ENCODE results near the gene KCNRG.

The KCNRG gene

DNA sequence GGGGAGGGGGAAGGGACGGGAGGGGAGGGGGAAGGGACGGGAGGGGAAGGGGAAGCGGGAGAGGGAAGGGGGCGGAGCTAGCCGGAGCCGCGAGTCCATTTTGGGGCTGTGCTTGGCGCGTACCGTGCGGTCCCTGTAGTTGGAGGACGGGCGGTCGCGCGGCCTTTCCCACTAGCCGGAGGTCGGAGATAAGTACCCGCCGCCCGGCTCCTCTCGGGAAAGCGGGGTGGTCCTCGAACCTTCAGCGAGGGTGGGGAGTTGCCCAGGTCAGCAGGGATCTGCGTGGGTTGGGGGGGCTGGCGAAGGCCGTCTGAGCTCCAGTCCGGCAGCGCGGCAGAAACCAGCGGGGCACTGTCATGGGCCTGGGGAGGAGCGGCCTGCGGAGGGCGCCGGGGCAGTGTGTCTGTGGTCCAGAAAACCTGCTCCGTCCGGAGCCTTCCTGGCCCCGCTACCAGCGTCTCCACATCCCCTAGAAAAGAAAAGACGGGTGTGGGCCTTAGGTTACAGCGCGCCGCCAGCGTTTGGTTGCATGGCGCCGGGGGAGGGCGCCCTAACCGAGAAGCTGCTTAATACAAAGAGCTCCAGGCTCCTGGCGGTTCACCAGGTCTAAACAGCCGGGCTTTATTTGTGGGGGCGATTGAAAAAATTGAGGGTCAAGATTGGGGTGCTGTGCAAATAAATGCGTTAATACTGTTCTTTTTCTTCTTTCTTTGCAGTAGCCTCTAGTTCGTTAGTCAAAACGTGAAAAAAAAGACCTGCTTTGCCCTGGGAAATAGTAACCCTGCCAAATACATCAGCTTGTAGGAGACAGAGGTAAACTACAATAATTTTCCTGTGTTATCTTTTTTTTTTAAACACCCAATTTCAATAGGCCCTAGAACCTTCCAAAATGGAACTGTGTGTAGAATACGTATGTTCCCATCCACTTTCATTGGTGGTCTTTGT, 18.0 kb upstream of the KCNRG start, which contains the start of gene TRIM13:
TSS of gene TRIM13 (plus strand) at position 92 of the 945 bp plus-strand sequence. CDS start 14,899 bp downstream, outside the sequence.
- Mint-ChIP-seq H3K36me3 (peaks cover 21% of the 10 kb centered on the region), H3K27ac (peak within 1 kb of the TSS; percentile 96), H3K27me3 (no peaks in the 10 kb centered on the region), H3K4me1 (peaks cover 41% of the 10 kb centered on the region), H3K4me3 (peak within 1 kb of the TSS; percentile 91), H3K9me3 (no peaks in the 10 kb centered on the region)
- peak; percentile 87 for ATAC-seq

DNA sequence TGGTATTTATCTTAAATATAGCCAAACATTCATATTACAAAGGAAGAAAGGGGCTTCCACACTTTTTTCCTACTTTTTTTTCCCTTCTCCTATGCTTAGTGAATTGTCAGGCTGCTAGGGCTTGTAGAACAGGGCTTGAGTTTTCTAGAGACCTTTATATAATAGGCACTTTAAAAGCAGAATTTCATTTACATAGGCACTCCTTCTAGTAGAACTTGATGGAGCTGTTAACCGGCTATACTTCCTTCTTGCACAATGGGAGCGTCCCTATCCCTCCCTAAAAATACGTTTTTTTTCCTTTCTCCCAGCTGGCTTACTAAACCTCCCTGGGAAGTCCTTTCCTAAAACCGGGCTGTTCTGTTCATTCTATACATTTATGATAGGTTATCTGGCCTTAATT, 17.3 kb upstream of the KCNRG start:
- peak overlapping the region; percentile 96 for H3K27ac Mint-ChIP-seq
- peaks cover 21% of the 10 kb centered on the region for H3K36me3 Mint-ChIP-seq
- H3K4me3 Mint-ChIP-seq: peak overlapping the region; percentile 91
- no peaks in the 10 kb centered on the region for H3K27me3 Mint-ChIP-seq
- no peak for ATAC-seq
- H3K4me1 Mint-ChIP-seq: peaks cover 48% of the 10 kb centered on the region
- H3K9me3 Mint-ChIP-seq: no peaks in the 10 kb centered on the region

DNA sequence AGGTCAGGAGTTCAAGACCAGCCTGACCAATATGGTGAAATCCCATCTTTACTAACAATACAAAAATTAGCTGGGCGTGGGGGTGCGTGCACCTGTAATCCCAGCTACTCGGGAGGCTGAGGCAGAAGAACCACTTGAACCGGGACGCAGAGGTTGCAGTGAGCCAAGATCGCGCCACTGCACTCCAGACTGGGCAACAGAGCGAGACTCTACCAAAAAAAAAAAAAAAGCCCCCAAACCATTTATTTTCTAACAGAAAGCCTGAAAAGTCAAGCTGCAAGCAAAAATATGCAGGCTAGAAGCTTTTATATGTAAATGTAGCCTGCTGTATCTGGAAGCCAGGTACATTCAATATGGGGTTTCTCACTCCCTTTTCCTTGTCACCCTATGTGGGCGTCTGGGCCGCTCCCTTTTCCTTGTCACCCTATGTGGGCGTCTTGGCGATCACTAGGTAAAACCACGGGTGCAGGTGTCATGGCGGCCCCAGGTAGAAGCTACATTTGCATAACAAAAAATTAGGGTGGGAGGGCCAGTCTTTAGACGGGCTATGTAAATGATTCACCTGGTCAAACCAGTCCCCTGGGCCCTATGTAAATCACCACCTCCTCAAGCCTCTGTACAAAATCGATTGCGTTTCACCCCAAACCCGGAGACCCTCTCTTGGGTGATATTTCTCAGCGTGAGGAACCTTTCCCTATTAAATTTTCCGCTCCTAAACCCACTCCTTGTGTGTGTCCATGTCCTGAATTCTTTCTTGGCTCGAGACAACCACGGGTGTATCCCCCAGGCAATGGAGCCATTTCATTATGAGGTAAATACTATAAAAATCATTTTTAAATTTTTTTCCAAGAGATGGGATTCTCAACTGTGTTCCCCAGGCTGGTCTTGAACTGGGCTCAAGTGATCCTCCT, 16.3 kb upstream of the KCNRG start:
- H3K9me3 Mint-ChIP-seq: no peaks in the 10 kb centered on the region
- ATAC-seq: no peak
- H3K27ac Mint-ChIP-seq: peak overlapping the region; percentile 96
- H3K36me3 Mint-ChIP-seq: peaks cover 21% of the 10 kb centered on the region
- H3K27me3 Mint-ChIP-seq: no peaks in the 10 kb centered on the region
- peaks cover 48% of the 10 kb centered on the region for H3K4me1 Mint-ChIP-seq
- peak overlapping the region; percentile 91 for H3K4me3 Mint-ChIP-seq

DNA sequence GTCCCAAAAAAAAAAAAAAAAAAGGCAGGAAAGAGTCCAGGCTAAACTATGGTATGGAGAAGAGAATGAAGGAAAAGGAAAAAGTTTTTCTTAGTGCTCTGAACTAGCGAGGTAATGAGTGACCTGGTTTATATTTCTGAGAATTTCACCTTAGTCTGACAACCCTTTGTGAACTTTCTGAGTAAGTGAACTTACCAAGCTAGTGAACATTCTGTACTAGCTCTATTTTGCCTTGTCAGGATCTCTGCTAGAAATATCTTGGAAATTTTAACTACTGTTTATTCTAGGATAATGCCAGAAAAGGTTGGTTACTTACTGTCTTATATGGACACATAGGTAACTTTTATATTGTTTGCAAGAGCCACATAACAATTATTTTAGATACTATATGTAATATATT, 14.0 kb upstream of the KCNRG start:
- H3K4me1 Mint-ChIP-seq: peaks cover 50% of the 10 kb centered on the region
- peaks cover 42% of the 10 kb centered on the region for H3K36me3 Mint-ChIP-seq
- H3K27me3 Mint-ChIP-seq: no peaks in the 10 kb centered on the region
- no peak overlapping the region for H3K27ac Mint-ChIP-seq
- no peak overlapping the region for H3K4me3 Mint-ChIP-seq
- H3K9me3 Mint-ChIP-seq: no peaks in the 10 kb centered on the region
- ATAC-seq: no peak

DNA sequence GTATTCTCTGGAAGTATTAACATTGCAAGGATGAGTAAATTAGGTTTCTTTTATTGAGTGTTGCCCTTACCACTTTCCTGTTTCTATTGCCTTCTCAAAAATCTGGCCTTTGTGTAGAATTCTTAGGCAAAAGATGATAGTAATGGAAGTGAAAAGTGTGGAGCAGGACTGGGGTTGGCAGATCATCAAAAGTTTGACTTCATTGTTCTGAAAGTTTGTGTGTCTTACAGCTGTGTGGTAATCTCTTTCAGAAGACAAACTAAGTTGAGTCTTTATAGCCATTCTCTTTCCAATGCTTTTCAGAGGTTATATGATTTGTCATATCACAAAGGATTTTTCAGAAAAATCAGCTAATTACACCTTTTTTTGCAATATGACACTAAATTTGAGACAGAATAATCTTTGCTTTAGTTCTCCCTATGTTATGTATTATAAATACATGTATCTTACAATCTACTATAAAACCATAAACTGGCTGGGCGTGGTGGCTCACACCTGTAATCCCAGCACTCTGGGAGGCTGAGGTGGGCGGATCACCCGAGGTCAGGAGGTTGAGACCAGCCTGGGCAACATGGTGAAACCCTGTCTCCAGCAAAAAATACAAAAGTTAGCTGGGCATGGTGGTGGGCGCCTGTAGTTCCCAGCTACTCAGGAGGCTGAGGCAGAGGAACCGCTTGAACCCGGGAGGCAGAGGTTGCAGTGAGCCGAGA, 8.7 kb upstream of the KCNRG start:
- Mint-ChIP-seq H3K27me3 (no peaks in the 10 kb centered on the region), H3K4me1 (peaks cover 29% of the 10 kb centered on the region), H3K27ac (peak overlapping the region; percentile 66), H3K9me3 (no peaks in the 10 kb centered on the region), H3K36me3 (peaks cover 45% of the 10 kb centered on the region), H3K4me3 (no peak overlapping the region)
- no peak for ATAC-seq

DNA sequence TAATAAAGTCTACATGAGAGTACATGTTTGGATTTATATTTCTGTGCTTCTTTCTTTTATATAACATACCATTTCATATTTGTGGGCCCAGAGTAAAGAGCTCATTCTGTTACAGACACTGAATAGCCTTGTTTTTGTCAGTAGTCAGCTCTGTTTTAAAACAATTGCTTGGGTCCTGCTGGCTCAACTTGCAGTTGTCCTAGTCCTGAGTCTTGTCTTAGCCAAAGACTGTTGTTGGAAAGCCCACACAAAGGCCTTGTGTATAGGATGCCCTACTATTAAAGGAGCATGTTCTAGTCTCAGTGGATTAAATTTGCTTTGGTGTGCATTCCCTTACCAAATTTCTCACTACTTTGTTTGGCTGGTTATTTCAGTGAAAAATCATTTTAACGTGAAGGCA, 3.8 kb upstream of the KCNRG start:
- Mint-ChIP-seq H3K36me3 (peaks cover 62% of the 10 kb centered on the region), H3K27me3 (no peaks in the 10 kb centered on the region), H3K27ac (peak overlapping the region; percentile 19), H3K4me3 (no peak overlapping the region), H3K4me1 (peaks cover 36% of the 10 kb centered on the region), H3K9me3 (no peaks in the 10 kb centered on the region)
- no peak for ATAC-seq

DNA sequence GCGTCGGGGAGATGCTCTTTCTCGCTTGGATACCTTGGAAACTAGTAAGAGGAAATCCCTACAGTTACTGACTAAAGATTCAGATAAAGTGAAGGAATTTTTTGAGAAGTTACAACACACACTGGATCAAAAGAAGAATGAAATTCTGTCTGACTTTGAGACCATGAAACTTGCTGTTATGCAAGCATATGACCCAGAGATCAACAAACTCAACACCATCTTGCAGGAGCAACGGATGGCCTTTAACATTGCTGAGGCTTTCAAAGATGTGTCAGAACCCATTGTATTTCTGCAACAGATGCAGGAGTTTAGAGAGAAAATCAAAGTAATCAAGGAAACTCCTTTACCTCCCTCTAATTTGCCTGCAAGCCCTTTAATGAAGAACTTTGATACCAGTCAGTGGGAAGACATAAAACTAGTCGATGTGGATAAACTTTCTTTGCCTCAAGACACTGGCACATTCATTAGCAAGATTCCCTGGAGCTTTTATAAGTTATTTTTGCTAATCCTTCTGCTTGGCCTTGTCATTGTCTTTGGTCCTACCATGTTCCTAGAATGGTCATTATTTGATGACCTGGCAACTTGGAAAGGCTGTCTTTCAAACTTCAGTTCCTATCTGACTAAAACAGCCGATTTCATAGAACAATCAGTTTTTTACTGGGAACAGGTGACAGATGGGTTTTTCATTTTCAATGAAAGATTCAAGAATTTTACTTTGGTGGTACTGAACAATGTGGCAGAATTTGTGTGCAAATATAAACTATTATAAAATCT, 2.7 kb upstream of the KCNRG start:
- ATAC-seq: no peak
- Mint-ChIP-seq H3K36me3 (peaks cover 60% of the 10 kb centered on the region), H3K27ac (peak overlapping the region; percentile 40), H3K4me3 (no peak overlapping the region), H3K9me3 (no peaks in the 10 kb centered on the region), H3K4me1 (peaks cover 36% of the 10 kb centered on the region), H3K27me3 (no peaks in the 10 kb centered on the region)

DNA sequence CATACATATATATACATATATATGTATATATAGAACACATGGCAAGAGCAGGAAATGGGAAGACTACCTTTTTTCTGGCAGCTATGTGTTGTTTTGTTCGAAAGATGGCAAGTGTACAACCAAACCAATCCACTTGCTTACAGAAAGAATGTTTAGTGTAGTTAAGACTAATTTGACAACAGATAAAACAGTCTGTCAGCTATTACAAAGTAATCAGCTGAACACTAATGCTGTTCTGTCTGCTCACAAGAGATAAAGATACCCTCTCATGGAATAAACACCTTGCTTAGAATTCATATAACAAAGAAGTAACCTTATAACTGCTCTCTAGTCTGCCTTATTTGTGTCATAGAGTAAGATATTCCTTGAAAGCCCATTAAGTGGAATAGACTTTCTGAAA, 858 bp upstream of the KCNRG start:
- Mint-ChIP-seq H3K9me3 (no peaks in the 10 kb centered on the region), H3K27me3 (no peaks in the 10 kb centered on the region), H3K4me1 (peaks cover 44% of the 10 kb centered on the region), H3K27ac (no peak overlapping the region), H3K4me3 (no peak overlapping the region), H3K36me3 (peaks cover 70% of the 10 kb centered on the region)
- no peak for ATAC-seq

DNA sequence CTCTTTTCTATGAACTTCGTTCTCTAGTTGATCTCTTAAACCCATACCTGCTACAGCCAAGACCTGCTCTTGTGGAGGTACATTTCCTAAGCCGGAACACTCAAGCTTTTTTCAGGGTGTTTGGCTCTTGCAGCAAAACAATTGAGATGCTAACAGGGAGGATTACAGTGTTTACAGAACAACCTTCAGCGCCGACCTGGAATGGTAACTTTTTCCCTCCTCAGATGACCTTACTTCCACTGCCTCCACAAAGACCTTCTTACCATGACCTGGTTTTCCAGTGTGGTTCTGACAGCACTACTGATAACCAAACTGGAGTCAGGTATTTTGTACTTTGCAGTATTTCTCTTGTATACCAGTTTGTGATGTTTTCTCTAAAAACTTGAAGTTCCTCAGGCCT, 506 bp downstream of the KCNRG start:
- H3K27ac Mint-ChIP-seq: peak overlapping the region; percentile 24
- H3K36me3 Mint-ChIP-seq: peaks cover 66% of the 10 kb centered on the region
- no peak overlapping the region for H3K4me3 Mint-ChIP-seq
- H3K27me3 Mint-ChIP-seq: no peaks in the 10 kb centered on the region
- peaks cover 37% of the 10 kb centered on the region for H3K4me1 Mint-ChIP-seq
- no peaks in the 10 kb centered on the region for H3K9me3 Mint-ChIP-seq
- ATAC-seq: no peak

DNA sequence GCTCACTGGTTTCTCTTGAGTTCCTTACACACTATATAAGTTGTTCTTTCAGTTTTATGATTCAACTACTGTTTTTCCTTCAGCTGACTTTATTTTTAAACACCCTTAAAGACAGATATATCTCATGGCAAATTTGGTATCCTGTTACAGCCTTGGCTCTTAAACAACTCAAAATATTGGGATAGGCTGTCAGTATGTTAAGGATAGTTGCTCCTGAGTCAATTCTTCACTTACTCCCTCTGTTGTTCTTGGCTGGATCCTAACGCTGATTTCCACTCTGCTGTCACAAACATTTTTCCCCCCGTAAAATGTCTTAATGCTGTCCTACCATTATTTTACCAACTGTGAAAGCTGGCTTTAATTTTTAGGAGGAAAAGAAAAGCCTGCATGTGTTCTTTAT, 1.2 kb downstream of the KCNRG start:
- Mint-ChIP-seq H3K9me3 (no peaks in the 10 kb centered on the region), H3K36me3 (peaks cover 64% of the 10 kb centered on the region), H3K27me3 (no peaks in the 10 kb centered on the region), H3K27ac (peak overlapping the region; percentile 24), H3K4me3 (no peak overlapping the region), H3K4me1 (peaks cover 37% of the 10 kb centered on the region)
- no peak for ATAC-seq

DNA sequence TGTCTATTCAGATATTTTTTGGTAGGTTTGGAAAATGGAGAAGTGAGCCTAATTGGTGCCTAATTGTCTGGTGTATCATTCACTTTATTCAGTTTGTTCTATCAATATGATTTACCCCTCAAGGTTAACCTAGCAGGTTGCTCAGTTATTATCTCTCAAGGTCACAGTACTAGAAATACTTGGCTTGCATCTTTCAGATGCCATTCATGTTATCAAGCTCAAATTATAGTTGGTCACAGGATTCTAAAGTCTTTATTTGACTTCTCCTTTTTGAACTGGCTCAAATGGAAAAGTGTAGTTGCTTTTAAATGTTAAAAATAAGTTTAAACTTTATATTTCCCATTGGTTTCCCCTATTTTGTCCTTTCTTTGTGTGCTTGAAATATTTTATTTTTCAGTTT, 2.6 kb downstream of the KCNRG start:
- no peak overlapping the region for H3K27ac Mint-ChIP-seq
- H3K4me3 Mint-ChIP-seq: no peak overlapping the region
- no peak for ATAC-seq
- peaks cover 50% of the 10 kb centered on the region for H3K36me3 Mint-ChIP-seq
- H3K27me3 Mint-ChIP-seq: no peaks in the 10 kb centered on the region
- H3K4me1 Mint-ChIP-seq: peaks cover 33% of the 10 kb centered on the region
- no peaks in the 10 kb centered on the region for H3K9me3 Mint-ChIP-seq

DNA sequence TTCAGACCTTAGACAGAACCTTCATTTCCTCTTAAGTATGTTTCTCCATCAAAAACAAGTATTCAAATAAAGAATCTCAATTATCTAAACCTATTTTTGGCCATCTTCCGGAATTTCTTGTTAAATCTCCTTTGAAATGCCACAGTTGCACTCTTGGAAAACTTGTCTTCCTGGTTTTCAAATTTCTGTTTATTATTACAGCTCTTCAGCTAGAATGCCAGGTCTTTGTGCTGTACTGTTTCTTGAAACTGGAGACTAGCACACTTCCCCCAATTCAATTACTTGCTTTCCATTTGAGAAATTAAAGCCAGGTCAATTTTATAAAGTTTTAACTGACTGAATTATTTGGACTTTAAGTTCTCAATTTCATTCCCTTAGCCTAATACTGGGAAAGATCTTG, 10.2 kb downstream of the KCNRG start:
- Mint-ChIP-seq H3K27me3 (no peaks in the 10 kb centered on the region), H3K4me1 (peaks cover 28% of the 10 kb centered on the region), H3K9me3 (no peaks in the 10 kb centered on the region), H3K4me3 (no peak overlapping the region), H3K27ac (no peak overlapping the region), H3K36me3 (peaks cover 22% of the 10 kb centered on the region)
- ATAC-seq: no peak

DNA sequence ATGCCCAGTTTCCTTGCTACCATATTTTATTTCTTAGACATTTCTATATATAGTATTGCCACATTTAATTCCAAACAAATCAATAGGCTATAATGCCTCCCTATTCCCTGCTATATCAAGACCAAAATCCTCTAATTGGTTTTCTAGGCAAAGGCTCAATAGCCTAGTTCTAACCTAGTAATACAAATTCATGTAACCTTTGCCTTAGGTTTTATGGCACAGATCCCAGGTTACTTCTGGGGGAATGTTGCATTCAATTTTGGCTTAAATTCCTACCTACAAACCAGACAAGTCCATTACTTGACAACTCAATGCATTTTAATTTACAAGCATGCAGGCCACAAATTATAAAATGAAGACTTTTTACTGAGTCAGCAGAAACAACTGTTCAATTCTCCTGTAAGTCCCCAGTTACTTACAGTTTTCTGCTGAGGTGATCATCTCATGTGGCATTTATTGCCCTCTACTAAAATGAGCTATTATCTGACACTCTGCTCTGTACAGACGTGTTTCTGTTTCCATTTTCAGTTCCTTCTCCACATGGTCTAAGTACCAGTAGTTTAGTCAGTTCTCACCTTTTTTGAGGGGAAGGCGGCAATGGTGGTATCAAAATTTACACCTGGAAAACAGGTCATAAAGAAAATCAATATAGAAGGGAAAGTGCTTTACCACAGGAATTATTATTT, 11.7 kb downstream of the KCNRG start:
- Mint-ChIP-seq H3K9me3 (no peaks in the 10 kb centered on the region), H3K4me1 (peaks cover 28% of the 10 kb centered on the region), H3K27ac (peak overlapping the region; percentile 27), H3K27me3 (no peaks in the 10 kb centered on the region), H3K4me3 (no peak overlapping the region), H3K36me3 (peaks cover 18% of the 10 kb centered on the region)
- ATAC-seq: peak; percentile 99

DNA sequence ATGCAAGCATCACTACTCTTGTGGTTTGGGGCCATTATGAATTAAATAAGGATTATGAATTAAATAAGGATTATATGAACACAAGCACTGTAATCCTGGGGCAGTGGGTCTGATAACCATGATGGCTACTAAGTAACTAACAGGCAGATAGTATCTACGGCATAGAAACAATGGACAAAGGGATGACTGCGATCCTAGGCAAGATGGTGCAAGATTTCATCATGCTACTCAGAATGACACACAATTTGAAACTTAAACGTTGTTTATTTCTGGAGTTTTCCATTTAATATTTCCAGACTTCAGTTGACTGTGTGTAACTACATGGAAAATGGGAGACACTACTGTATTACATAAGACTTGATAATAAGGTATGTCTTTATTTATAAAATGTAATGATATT, 15.1 kb downstream of the KCNRG start:
- Mint-ChIP-seq H3K4me1 (peaks cover 38% of the 10 kb centered on the region), H3K36me3 (peaks cover 8% of the 10 kb centered on the region), H3K9me3 (no peaks in the 10 kb centered on the region), H3K27ac (no peak overlapping the region), H3K4me3 (no peak overlapping the region), H3K27me3 (no peaks in the 10 kb centered on the region)
- ATAC-seq: no peak
